ENCODE measurements around the gene IL18. TPM values are rescaled to one million over a fixed set of nuclear protein-coding genes. Genes with fewer than 3 reads are reported as not detected.

Gene IL18
- total and polyA plus RNA-seq, 12 donors = 0.28 to 5.7 (median 1.2) TPM

DNA sequence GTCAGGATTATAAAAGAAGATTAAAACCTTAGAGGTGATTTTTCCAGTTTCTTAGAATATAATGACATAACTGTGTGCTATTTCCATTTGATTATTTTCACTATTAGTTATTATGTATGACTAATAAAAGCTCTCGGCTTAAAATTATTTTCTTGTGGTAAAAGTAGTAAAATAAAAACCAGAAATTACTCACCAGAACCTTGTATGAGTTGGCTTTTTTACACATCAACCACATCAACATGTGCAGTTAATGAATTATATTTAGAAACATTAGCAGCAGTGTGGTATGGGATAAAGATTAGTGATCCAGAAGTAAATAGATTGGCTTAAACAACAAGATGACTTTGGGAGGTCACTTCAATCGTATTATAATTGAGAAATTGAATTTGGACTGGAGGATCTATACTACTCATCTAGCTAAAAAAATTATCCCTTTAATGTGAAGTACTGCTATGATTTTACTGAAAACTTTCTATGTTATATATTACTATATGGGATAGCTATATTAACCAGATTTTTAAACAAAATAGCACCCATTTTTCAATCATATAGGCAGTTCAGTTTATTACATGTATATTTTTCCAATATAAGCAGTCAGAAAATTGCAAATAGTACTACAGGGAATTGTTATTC is 8.6 kb upstream of the IL18 start:
- H3K27ac ChIP-seq = peak overlapping the region in 5 of 10 donors; percentile 7 to 83 (median 53)
- H3K9me3 ChIP-seq = no peaks in the 10 kb centered on the region
- no peaks in the 10 kb centered on the region for H3K36me3 ChIP-seq
- no peak for ATAC-seq
- no peak for DNase-seq
- WGBS, 2 donors = 52 to 56% methylated on average over 2 of the region's 2 CpGs
- H3K27me3 ChIP-seq = no peaks in the 10 kb centered on the region
- intact Hi-C loops (cut with DNase I) = loop anchor here in 4 of 10 donors (5.0 to 10.0 kb wide), 2 partner anchors 58 to 60 kb away; no protein-coding TSS in a partner anchor
- H3K4me3 ChIP-seq = no peak overlapping the region
- H3K4me1 ChIP-seq = peaks cover 0 to 19% (median 8%) of the 10 kb centered on the region in 9 donors
- TF ChIP-seq, protein P1, sequence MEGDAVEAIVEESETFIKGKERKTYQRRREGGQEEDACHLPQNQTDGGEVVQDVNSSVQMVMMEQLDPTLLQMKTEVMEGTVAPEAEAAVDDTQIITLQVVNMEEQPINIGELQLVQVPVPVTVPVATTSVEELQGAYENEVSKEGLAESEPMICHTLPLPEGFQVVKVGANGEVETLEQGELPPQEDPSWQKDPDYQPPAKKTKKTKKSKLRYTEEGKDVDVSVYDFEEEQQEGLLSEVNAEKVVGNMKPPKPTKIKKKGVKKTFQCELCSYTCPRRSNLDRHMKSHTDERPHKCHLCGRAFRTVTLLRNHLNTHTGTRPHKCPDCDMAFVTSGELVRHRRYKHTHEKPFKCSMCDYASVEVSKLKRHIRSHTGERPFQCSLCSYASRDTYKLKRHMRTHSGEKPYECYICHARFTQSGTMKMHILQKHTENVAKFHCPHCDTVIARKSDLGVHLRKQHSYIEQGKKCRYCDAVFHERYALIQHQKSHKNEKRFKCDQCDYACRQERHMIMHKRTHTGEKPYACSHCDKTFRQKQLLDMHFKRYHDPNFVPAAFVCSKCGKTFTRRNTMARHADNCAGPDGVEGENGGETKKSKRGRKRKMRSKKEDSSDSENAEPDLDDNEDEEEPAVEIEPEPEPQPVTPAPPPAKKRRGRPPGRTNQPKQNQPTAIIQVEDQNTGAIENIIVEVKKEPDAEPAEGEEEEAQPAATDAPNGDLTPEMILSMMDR (IDR thresholded peaks at IDR 0.05) = no peak

DNA sequence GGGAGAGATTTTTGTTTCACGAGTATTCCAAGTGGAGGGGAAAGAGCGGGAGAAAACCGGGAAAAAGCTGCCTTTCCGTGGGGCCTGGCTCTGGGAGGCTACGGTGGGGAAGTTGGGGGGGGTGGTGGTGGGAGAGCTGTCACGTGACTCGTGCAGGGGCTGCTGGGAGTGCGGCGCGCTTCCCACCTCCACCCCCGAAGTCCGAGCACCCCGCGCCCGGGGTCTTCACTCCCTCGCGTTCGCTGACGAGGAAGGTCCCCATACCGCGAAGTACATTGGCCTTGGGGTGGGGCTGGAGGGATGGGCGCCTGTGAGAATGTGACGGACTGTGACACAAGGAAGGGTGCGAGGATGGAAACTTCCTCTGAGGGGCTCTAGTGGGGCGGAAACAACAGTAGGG is 3.3 kb upstream of the IL18 start, which contains the start of gene TEX12:
Gene TEX12 (plus strand): TSS at position 228 of the 400 bp plus-strand sequence. CDS start 1,897 bp downstream, outside the sequence.
- Histone ChIP-seq H3K4me3 (no peak within 1 kb of the TSS), H3K27me3 (no peaks in the 10 kb centered on the region), H3K4me1 (peaks cover 0 to 24% (median 0%) of the 10 kb centered on the region in 9 donors), H3K9me3 (no peaks in the 10 kb centered on the region), H3K36me3 (no peaks in the 10 kb centered on the region), H3K27ac (no peak within 1 kb of the TSS)
- ATAC-seq (no peak), DNase-seq (no peak)
- TF ChIP-seq, protein P1 (IDR thresholded peaks at IDR 0.05) = no peak
- intact Hi-C loops (cut with DNase I) = no loop called here
- WGBS, 2 donors = 74 to 83% methylated on average over 25 of the region's 25 CpGs

DNA sequence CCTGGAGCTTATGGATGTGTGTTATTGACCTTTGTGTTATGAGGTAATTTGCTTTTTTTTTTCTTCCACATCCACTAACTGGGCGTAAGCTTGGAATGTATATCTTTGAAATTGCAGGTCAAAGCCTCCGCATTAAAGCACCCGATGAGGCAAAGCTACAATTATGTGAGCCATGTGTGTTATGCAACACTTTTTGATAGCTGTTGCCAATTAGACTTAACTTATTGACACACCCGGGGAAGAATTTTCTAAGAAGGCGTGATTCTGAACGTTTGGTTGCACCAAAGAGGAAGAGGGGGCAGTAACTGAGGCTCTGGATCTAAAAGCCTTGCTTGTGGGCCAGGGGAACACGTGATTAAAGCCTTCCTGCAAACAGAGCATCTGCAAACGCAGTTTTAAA is 2.7 kb upstream of the IL18 start:
- Histone ChIP-seq H3K27me3 (no peaks in the 10 kb centered on the region), H3K4me1 (peaks cover 0 to 24% (median 0%) of the 10 kb centered on the region in 9 donors), H3K36me3 (no peaks in the 10 kb centered on the region), H3K27ac (no peak overlapping the region), H3K4me3 (no peak overlapping the region), H3K9me3 (no peaks in the 10 kb centered on the region)
- intact Hi-C loops (cut with DNase I) = no loop called here
- ATAC-seq (peak in 1 of 8 donors; percentile 29), DNase-seq (no peak)
- 66 to 82% methylated on average over 8 of the region's 8 CpGs for WGBS, 2 donors
- TF ChIP-seq, protein P1 (IDR thresholded peaks at IDR 0.05) = no peak

DNA sequence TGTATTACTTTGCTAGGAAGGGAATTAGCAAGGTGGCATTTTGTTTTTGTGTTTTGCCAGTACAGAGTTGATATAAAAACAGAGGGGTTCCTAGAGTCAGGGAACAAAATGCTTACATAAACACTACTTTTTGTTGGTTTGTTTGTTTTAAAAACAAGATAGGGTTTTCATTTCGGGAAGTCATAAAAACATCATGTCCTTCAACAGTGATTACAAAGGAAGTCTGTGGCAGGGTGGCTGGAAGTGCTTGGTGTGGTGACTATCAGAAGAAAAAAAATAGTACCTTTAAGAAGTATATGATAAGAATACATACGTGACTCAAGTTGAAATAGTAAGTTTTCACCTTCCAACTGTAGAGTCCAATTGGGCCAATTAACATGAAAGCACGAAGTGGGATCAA is 1.2 kb upstream of the IL18 start:
- 60 to 65% methylated on average over 3 of the region's 3 CpGs for whole genome bisulfite sequencing, 2 donors
- intact Hi-C loops (cut with DNase I) = no loop called here
- ATAC-seq (no peak), DNase-seq (no peak)
- TF ChIP-seq, protein P1 (IDR thresholded peaks at IDR 0.05) = no peak
- Histone ChIP-seq H3K36me3 (no peaks in the 10 kb centered on the region), H3K27ac (peak overlapping the region in 1 of 10 donors; percentile 52), H3K9me3 (no peaks in the 10 kb centered on the region), H3K27me3 (no peaks in the 10 kb centered on the region), H3K4me3 (no peak overlapping the region), H3K4me1 (peaks cover 0 to 36% (median 0%) of the 10 kb centered on the region in 9 donors)
